PFSK-1 (cell line): ENCODE data around the gene TSPO2.

ENCODE experiments used
- POLR2AphosphoS5 ChIP-seq: IDR thresholded peaks from 2 replicates; pipeline ENCODE4 v1.6.1; 2012; ENCODE audit warnings: low read depth, mild to moderate bottlenecking, control low read depth, low read length, moderate library complexity
- SIN3A ChIP-seq: IDR thresholded peaks from 2 replicates; pipeline ENCODE4 v1.6.1; 2012; ENCODE audit warnings: mild to moderate bottlenecking, low read length, moderate library complexity, borderline replicate concordance; ENCODE audit not compliant: insufficient read depth
- TF ChIP-seq, protein P1 (sequence below), 2 experiments: IDR thresholded peaks; 2 replicates each; pipeline versions ENCODE4 v1.6.1 to v1.8.0; 2011 to 2012; ENCODE audit warnings: low read depth in 2 of 2, low read length in 2 of 2, control low read depth in 1 of 2, inconsistent platforms in 1 of 2, mild to moderate bottlenecking in 1 of 2, moderate library complexity in 1 of 2; ENCODE audit not compliant: insufficient read depth in 1 of 2

DNA sequence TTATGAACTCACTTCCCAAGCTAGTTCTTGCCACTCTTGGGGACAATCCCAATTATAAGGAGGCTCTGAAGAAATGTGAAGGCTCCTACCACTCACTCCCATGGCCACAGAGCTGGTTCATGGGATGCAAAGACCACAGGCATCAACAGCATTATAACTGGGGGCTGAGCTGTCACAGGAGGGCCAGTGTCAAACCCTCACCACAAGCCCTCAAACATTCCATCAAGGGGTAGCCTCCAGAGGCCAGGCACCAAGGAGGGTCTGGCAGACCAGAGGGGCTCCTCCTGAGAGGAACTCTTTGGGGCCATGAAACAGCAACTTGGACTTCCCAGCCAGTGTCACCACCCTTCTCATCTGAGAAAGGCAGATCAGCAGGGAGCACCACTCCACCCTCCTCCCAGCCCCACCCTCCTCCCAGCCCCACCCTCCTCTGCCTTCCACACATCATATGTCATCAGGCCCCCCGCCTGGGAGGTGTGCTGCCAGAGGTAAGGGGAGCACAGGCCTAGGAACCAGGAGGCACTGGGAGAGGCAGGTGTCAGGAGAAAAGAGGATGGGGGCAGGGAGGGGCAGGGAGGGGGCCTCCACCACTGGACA lies 1.2 kb upstream of the TSPO2 start:
- TF ChIP-seq POLR2AphosphoS5 (no peak), SIN3A (no peak)
- TF ChIP-seq, protein P1, sequence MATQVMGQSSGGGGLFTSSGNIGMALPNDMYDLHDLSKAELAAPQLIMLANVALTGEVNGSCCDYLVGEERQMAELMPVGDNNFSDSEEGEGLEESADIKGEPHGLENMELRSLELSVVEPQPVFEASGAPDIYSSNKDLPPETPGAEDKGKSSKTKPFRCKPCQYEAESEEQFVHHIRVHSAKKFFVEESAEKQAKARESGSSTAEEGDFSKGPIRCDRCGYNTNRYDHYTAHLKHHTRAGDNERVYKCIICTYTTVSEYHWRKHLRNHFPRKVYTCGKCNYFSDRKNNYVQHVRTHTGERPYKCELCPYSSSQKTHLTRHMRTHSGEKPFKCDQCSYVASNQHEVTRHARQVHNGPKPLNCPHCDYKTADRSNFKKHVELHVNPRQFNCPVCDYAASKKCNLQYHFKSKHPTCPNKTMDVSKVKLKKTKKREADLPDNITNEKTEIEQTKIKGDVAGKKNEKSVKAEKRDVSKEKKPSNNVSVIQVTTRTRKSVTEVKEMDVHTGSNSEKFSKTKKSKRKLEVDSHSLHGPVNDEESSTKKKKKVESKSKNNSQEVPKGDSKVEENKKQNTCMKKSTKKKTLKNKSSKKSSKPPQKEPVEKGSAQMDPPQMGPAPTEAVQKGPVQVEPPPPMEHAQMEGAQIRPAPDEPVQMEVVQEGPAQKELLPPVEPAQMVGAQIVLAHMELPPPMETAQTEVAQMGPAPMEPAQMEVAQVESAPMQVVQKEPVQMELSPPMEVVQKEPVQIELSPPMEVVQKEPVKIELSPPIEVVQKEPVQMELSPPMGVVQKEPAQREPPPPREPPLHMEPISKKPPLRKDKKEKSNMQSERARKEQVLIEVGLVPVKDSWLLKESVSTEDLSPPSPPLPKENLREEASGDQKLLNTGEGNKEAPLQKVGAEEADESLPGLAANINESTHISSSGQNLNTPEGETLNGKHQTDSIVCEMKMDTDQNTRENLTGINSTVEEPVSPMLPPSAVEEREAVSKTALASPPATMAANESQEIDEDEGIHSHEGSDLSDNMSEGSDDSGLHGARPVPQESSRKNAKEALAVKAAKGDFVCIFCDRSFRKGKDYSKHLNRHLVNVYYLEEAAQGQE (IDR thresholded peaks at IDR 0.05; ENCODE audit: insufficient read depth in 1 of 2, low read depth in 2 of 2, low read length in 2 of 2): no peak
